Measurements from ENCODE around the gene RUNX3. TPM values are rescaled to one million over a fixed set of nuclear protein-coding genes. Genes with fewer than 3 reads are reported as not detected.

Gene RUNX3
- total and polyA plus RNA-seq, 2 of the 8 experiments (the other 6 are each of a cell fraction or from before 2014, with no cell fraction given), result 0.62 to 0.82 TPM

DNA sequence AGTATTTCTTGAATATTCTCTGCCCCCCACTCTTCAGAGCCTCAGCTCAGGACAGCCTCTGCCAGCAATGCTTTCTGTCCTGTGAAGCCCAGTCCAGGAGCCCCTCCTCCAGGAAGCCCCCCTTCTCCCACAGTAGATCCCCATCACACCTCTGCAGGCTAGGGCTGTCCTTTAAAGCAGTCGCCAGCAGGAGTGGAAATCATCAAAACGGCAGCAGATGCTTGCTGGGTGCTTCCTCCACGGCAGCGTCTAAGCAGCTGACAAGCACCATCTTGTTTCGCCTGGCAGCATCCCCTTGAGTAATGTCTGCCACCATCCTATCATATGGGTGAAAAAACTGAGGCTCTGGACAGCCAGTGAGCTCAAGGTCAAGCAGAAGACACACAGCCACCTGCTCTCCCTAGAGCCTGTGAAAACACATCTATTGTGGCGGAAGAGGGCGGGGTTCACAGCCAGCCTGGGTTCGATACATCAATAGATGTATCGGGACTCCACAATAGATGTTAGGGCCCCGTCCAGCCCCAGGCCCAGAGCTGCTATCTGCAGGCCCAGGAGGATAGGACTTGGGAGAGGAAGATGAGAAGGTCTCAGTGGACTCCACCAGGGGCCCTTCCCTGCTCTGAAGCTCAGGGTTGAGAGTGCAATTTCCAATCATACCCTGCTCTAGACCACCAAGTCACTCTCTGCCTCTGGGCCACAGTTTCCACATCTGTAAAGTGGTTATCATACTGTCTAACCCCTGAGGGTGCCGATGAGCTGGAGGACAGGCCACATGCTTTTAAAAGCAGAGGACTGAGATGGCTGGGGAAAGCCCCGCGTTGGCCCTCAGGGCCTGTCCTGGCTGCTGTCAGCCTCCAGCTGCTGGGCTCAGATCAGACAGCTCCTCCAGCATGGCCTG is 17.5 kb downstream of the RUNX3 start:
- Histone ChIP-seq H3K36me3 (ENCODE audit: control insufficient read depth in 2 of 4, insufficient read depth in 4 of 4, low read length in 3 of 4) (no peaks in the 10 kb centered on the region), H3K79me2 (ENCODE audit: control insufficient read depth in 1 of 2, insufficient read depth in 2 of 2, low read length in 2 of 2) (no peaks in the 10 kb centered on the region), H2BK12ac (ENCODE audit: low read depth, low read length) (no peak overlapping the region), H4K5ac (ENCODE audit: insufficient read length, low read depth, low read length) (no peak overlapping the region), H2AFZ (ENCODE audit: low read length) (no peak overlapping the region), H2BK20ac (ENCODE audit: low read length) (no peak overlapping the region), H3K23me2 (ENCODE audit: low read depth, low read length) (no peaks in the 10 kb centered on the region), H3K9ac (replicated peaks in 1 of 4; ENCODE audit: extremely low read depth in 1 of 4, low read depth in 3 of 4, low read length in 3 of 4) (no peak overlapping the region), H3K4me1 (replicated peaks in 1 of 4; ENCODE audit: control insufficient read depth in 3 of 4, insufficient read depth in 4 of 4, low read length in 3 of 4) (peaks cover 0 to 11% (median 4%) of the 10 kb centered on the region in 4 experiments; a peak in 4 of 7 replicates), H3K9me3 (ENCODE audit: insufficient read depth in 2 of 2, low read depth in 1 of 2, low read length in 1 of 2) (no peaks in the 10 kb centered on the region), H4K91ac (replicated peaks; ENCODE audit: insufficient read length, low read length) (no peak overlapping the region), H3K27ac (ENCODE audit: low read depth, low read length) (no peak overlapping the region), H3K14ac (ENCODE audit: insufficient read length) (no peak overlapping the region), H3K23ac (ENCODE audit: insufficient read length) (no peak overlapping the region), H3K4me2 (ENCODE audit: insufficient read depth in 1 of 2, low read depth in 2 of 2, low read length in 2 of 2) (no peak overlapping the region), H4K8ac (ENCODE audit: extremely low read depth, insufficient read depth, low read length) (peak overlapping the region; percentile 35; the same call in 1 of the 2 replicates), H2BK15ac (ENCODE audit: low read length) (0 out of 2 replicates have a peak overlapping the region, but pooled peaks have one; percentile 16), H3K18ac (ENCODE audit: extremely low read depth, low read length) (no peak overlapping the region), H2BK5ac (ENCODE audit: low read depth, low read length) (peak overlapping the region; percentile 24; the same call in 1 of the 2 replicates), H2AK5ac (ENCODE audit: low read depth, low read length) (no peak overlapping the region), H3K4ac (replicated peaks; ENCODE audit: insufficient read length, low read depth, low read length) (no peak overlapping the region), H4K20me1 (replicated peaks in 1 of 2; ENCODE audit: control insufficient read depth in 1 of 2, insufficient read depth in 2 of 2, low read length in 2 of 2) (no peaks in the 10 kb centered on the region), H2BK120ac (replicated peaks; ENCODE audit: low read depth, low read length) (no peak overlapping the region), H3K4me3 (ENCODE audit: extremely low read depth in 1 of 4, insufficient read depth in 2 of 4, low read depth in 3 of 4, low read length in 4 of 4) (no peak overlapping the region), H3K79me1 (ENCODE audit: low read depth, low read length) (no peaks in the 10 kb centered on the region), H3K56ac (replicated peaks; ENCODE audit: insufficient read length, low read depth, low read length) (no peak overlapping the region), H3K27me3 (replicated peaks in 1 of 4; ENCODE audit: control insufficient read depth in 3 of 4, extremely low read depth in 1 of 4, insufficient read depth in 3 of 4, low read length in 3 of 4) (no peaks in the 10 kb centered on the region)
- DNase-seq (ENCODE audit: low read depth in 1 of 2, low spot score in 2 of 2), result no peak
- ChIA-PET POLR2A (ENCODE audit: partially characterized antibody) (interaction anchor here (0.6 to 1.4 kb wide), 3 partner anchors 14 to 144 kb away, joined by 3 read pairs; no protein-coding TSS in a partner anchor), CTCF (ENCODE audit: partially characterized antibody) (interaction anchor here (0.6 to 2.2 kb wide), 16 partner anchors 10 to 305 kb away, joined by 3 to 16 read pairs (median 4); no protein-coding TSS in a partner anchor)
- WGBS, 2 experiments (ENCODE audit: extremely low coverage in 1 of 2, insufficient coverage in 1 of 2, insufficient read length in 1 of 2, insufficient replicate concordance in 2 of 2, low coverage in 1 of 2, low lambda C conversion rate in 2 of 2, missing lambda C conversion rate in 1 of 2), result 91% methylated on average over 12 of the region's 13 CpGs; no CpG with 5 or more reads in 1 of the 2 experiments
- no peak for FAIRE-seq
- TF ChIP-seq, protein P1, sequence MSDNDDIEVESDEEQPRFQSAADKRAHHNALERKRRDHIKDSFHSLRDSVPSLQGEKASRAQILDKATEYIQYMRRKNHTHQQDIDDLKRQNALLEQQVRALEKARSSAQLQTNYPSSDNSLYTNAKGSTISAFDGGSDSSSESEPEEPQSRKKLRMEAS (IDR thresholded peaks at IDR 0.05), result no peak
- TF ChIP-seq RXRA (IDR thresholded peaks at IDR 0.05; ENCODE audit: insufficient read depth, low read depth, low read length), result no peak
- TF ChIP-seq, protein P2, sequence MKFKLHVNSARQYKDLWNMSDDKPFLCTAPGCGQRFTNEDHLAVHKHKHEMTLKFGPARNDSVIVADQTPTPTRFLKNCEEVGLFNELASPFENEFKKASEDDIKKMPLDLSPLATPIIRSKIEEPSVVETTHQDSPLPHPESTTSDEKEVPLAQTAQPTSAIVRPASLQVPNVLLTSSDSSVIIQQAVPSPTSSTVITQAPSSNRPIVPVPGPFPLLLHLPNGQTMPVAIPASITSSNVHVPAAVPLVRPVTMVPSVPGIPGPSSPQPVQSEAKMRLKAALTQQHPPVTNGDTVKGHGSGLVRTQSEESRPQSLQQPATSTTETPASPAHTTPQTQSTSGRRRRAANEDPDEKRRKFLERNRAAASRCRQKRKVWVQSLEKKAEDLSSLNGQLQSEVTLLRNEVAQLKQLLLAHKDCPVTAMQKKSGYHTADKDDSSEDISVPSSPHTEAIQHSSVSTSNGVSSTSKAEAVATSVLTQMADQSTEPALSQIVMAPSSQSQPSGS (IDR thresholded peaks at IDR 0.05; ENCODE audit: low read length), result no peak
- TF ChIP-seq TEAD4 (IDR thresholded peaks at IDR 0.05; ENCODE audit: low read depth, low read length), result no peak
- TF ChIP-seq SP2 (IDR thresholded peaks at IDR 0.05; ENCODE audit: low read length), result no peak
- no peak for TF ChIP-seq BCL11A (IDR thresholded peaks at IDR 0.05; ENCODE audit: low read depth in 2 of 2, low read length in 2 of 2)

Data from H1 (cell line).